Neural cell (in vitro differentiated cells): ENCODE data around the gene INPP1.

Source experiments
- TF ChIP-seq, protein P1 (sequence below): fragments of 450-650 bp; IDR thresholded peaks from 2 replicates; pipeline ENCODE4 v1.5.1; 2014; ENCODE audit warnings: antibody characterized with exemption, mild to moderate bottlenecking, moderate library complexity; ENCODE audit not compliant: poor library complexity, severe bottlenecking
- TF ChIP-seq, protein P2 (sequence below): IDR thresholded peaks from 2 replicates; pipeline ENCODE4 v1.6.1; 2012; ENCODE audit warnings: borderline replicate concordance

DNA sequence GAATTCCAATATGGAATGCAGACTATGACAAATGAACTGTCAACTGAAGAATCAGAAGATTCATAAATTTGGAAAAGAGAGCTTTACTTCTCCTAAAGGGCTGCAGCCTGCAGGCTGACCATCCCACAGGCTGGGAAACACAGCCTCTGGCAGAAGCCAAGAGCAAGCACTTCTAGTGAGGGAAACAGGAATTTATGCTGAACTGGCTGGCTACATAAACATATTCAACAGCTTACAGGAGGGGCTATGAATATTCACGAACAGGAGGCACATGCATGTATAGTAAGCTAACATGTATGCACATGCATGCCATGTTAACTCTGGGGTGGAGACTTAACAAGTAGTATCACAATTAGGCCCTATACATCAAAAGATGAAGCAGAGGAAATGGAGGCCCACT lies 41.3 kb upstream of the INPP1 start:
- TF ChIP-seq, protein P1, sequence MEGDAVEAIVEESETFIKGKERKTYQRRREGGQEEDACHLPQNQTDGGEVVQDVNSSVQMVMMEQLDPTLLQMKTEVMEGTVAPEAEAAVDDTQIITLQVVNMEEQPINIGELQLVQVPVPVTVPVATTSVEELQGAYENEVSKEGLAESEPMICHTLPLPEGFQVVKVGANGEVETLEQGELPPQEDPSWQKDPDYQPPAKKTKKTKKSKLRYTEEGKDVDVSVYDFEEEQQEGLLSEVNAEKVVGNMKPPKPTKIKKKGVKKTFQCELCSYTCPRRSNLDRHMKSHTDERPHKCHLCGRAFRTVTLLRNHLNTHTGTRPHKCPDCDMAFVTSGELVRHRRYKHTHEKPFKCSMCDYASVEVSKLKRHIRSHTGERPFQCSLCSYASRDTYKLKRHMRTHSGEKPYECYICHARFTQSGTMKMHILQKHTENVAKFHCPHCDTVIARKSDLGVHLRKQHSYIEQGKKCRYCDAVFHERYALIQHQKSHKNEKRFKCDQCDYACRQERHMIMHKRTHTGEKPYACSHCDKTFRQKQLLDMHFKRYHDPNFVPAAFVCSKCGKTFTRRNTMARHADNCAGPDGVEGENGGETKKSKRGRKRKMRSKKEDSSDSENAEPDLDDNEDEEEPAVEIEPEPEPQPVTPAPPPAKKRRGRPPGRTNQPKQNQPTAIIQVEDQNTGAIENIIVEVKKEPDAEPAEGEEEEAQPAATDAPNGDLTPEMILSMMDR: no peak
- TF ChIP-seq, protein P2, sequence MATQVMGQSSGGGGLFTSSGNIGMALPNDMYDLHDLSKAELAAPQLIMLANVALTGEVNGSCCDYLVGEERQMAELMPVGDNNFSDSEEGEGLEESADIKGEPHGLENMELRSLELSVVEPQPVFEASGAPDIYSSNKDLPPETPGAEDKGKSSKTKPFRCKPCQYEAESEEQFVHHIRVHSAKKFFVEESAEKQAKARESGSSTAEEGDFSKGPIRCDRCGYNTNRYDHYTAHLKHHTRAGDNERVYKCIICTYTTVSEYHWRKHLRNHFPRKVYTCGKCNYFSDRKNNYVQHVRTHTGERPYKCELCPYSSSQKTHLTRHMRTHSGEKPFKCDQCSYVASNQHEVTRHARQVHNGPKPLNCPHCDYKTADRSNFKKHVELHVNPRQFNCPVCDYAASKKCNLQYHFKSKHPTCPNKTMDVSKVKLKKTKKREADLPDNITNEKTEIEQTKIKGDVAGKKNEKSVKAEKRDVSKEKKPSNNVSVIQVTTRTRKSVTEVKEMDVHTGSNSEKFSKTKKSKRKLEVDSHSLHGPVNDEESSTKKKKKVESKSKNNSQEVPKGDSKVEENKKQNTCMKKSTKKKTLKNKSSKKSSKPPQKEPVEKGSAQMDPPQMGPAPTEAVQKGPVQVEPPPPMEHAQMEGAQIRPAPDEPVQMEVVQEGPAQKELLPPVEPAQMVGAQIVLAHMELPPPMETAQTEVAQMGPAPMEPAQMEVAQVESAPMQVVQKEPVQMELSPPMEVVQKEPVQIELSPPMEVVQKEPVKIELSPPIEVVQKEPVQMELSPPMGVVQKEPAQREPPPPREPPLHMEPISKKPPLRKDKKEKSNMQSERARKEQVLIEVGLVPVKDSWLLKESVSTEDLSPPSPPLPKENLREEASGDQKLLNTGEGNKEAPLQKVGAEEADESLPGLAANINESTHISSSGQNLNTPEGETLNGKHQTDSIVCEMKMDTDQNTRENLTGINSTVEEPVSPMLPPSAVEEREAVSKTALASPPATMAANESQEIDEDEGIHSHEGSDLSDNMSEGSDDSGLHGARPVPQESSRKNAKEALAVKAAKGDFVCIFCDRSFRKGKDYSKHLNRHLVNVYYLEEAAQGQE: no peak
